WTC11 (cell line): ENCODE data around the gene PHF12. TPM values are rescaled to one million over a fixed set of nuclear protein-coding genes. Genes with fewer than 3 reads are reported as not detected.

ENCODE experiments used
- ATAC-seq: fragments of 200-7000 bp; cut with Tn5 transposase; 2 replicates; pipeline ENCODE4 v1.10.0; 2021; ENCODE audit warnings: mild to moderate bottlenecking, moderate library complexity
- CTCF ChIA-PET: fragments of 300-600 bp; sonication (Branson Sonifier 250); formaldehyde crosslinking; loops from one replicate; lab custom pipeline; 2021; ENCODE audit warnings: antibody characterized with exemption; lab: Charles Lee
- POLR2A ChIA-PET: fragments of 350-600 bp; sonication (Branson Sonifier 250); formaldehyde crosslinking; loops from one replicate; lab custom pipeline; 2021; ENCODE audit warnings: antibody characterized with exemption; lab: Charles Lee
- DNase-seq: peaks from one replicate; pipeline ENCODE4 v3.0.0; 2021; ENCODE audit warnings: low spot score
- H3K27ac Mint-ChIP-seq: 2 replicates; pipeline ENCODE4 v1.8.0; 2021; ENCODE audit warnings: mixed read lengths
- H3K27me3 Mint-ChIP-seq: 2 replicates; pipeline ENCODE4 v1.8.0; 2021; ENCODE audit warnings: low read depth, mild to moderate bottlenecking, moderate library complexity, mixed read lengths
- H3K36me3 Mint-ChIP-seq: 2 replicates; pipeline ENCODE4 v1.8.0; 2021; ENCODE audit warnings: mixed read lengths
- H3K4me1 Mint-ChIP-seq: 2 replicates; pipeline ENCODE4 v1.8.0; 2022; ENCODE audit warnings: mixed read lengths
- H3K4me3 Mint-ChIP-seq: 2 replicates; pipeline ENCODE4 v1.8.0; 2021; ENCODE audit warnings: mild to moderate bottlenecking, moderate library complexity, mixed read lengths
- H3K9me3 Mint-ChIP-seq: 2 replicates; pipeline ENCODE4 v1.8.0; 2021; ENCODE audit warnings: mixed read lengths
- CBFB ChIP-seq: sonication (generic); formaldehyde crosslinking; IDR thresholded peaks from 2 replicates; pipeline ENCODE4 v1.8.1; 2022; ENCODE audit warnings: mild to moderate bottlenecking, low read depth, missing genetic modification reagents
- GABPB1 ChIP-seq: sonication (generic); formaldehyde crosslinking; IDR thresholded peaks from 2 replicates; pipeline ENCODE4 v1.8.1; 2023; ENCODE audit warnings: mild to moderate bottlenecking, missing genetic modification reagents
- HMGA2 ChIP-seq: fragments of 250-450 bp; sonication (Bioruptor Pico); IDR thresholded peaks from 2 replicates; pipeline ENCODE4 v1.4.0; 2021; ENCODE audit warnings: mild to moderate bottlenecking, moderate library complexity
- IRF2 ChIP-seq: sonication (generic); formaldehyde crosslinking; IDR thresholded peaks from 2 replicates; pipeline ENCODE4 v1.8.0; 2022; ENCODE audit warnings: low read depth, missing genetic modification reagents, borderline replicate concordance
- MXD4 ChIP-seq: fragments of 250-450 bp; sonication (Bioruptor Pico); IDR thresholded peaks from 2 replicates; pipeline ENCODE4 v1.8.0; 2021; ENCODE audit warnings: mild to moderate bottlenecking, moderate library complexity, borderline replicate concordance
- NR3C1 ChIP-seq: sonication (generic); formaldehyde crosslinking; conservative IDR thresholded peaks from 2 replicates; pipeline ENCODE4 v1.8.1; 2023; ENCODE audit warnings: low read depth, mild to moderate bottlenecking, missing genetic modification reagents
- SMAD4 ChIP-seq: sonication (generic); formaldehyde crosslinking; IDR thresholded peaks from 2 replicates; pipeline ENCODE4 v1.8.0; 2022; ENCODE audit warnings: mild to moderate bottlenecking, missing genetic modification reagents
- TCF7 ChIP-seq: sonication (generic); formaldehyde crosslinking; IDR thresholded peaks from 2 replicates; pipeline ENCODE4 v1.8.0; 2022; ENCODE audit warnings: mild to moderate bottlenecking, low read depth, missing genetic modification reagents, moderate library complexity
- TP53 ChIP-seq: sonication (generic); formaldehyde crosslinking; IDR thresholded peaks from 2 replicates; pipeline ENCODE4 v1.8.1; 2023; ENCODE audit warnings: mild to moderate bottlenecking, missing genetic modification reagents
- ZNF396 ChIP-seq: fragments of 250-450 bp; sonication (Bioruptor Pico); IDR thresholded peaks from 2 replicates; pipeline ENCODE4 v1.8.0; 2021; ENCODE audit warnings: mild to moderate bottlenecking, moderate library complexity, borderline replicate concordance
- ZNF423 ChIP-seq: fragments of 250-450 bp; sonication (Bioruptor Pico); IDR thresholded peaks from 2 replicates; pipeline ENCODE4 v2.1.2; 2022; ENCODE audit warnings: mild to moderate bottlenecking, moderate library complexity
- total RNA-seq: library from RNA; stranded (reverse); gene quantifications from 3 replicates; pipeline ENCODE4 v1.2.3, GENCODE V29; 2021
- TF ChIP-seq, protein P1 (sequence below): sonication (generic); formaldehyde crosslinking; IDR thresholded peaks from 2 replicates; pipeline ENCODE4 v1.8.1; 2023; ENCODE audit warnings: mild to moderate bottlenecking, missing genetic modification reagents, moderate library complexity
- TF ChIP-seq, protein P2 (sequence below): sonication (generic); formaldehyde crosslinking; IDR thresholded peaks from 2 replicates; pipeline ENCODE4 v1.8.1; 2022; ENCODE audit warnings: low read depth, missing genetic modification reagents, borderline replicate concordance
- TF ChIP-seq, protein P3 (sequence below): sonication (generic); formaldehyde crosslinking; IDR thresholded peaks from 2 replicates; pipeline ENCODE4 v1.8.1; 2022; ENCODE audit warnings: mild to moderate bottlenecking, missing genetic modification reagents, moderate library complexity, borderline replicate concordance
- TF ChIP-seq, protein P4 (sequence below): sonication (generic); formaldehyde crosslinking; IDR thresholded peaks from 2 replicates; pipeline ENCODE4 v1.8.0; 2023; ENCODE audit warnings: mild to moderate bottlenecking, missing genetic modification reagents
- TF ChIP-seq, protein P5 (sequence below): sonication (generic); formaldehyde crosslinking; IDR thresholded peaks from 2 replicates; pipeline ENCODE4 v1.8.1; 2023; ENCODE audit warnings: mild to moderate bottlenecking, missing genetic modification reagents
- TF ChIP-seq, protein P6 (sequence below): sonication (generic); formaldehyde crosslinking; IDR thresholded peaks from 2 replicates; pipeline ENCODE4 v1.8.0; 2023; ENCODE audit warnings: missing genetic modification reagents, mild to moderate bottlenecking, borderline replicate concordance
- TF ChIP-seq, protein P7 (sequence below): fragments of 250-450 bp; sonication (Bioruptor Pico); conservative IDR thresholded peaks from 2 replicates; pipeline ENCODE4 v1.9.0; 2021; ENCODE audit warnings: mild to moderate bottlenecking
- TF ChIP-seq, protein P8 (sequence below): sonication (generic); formaldehyde crosslinking; conservative IDR thresholded peaks from 2 replicates; pipeline ENCODE4 v1.8.1; 2022; ENCODE audit warnings: mild to moderate bottlenecking, missing genetic modification reagents

The PHF12 gene
- total RNA-seq, 1 experiment from 2014 or later, result 69.8 TPM

DNA sequence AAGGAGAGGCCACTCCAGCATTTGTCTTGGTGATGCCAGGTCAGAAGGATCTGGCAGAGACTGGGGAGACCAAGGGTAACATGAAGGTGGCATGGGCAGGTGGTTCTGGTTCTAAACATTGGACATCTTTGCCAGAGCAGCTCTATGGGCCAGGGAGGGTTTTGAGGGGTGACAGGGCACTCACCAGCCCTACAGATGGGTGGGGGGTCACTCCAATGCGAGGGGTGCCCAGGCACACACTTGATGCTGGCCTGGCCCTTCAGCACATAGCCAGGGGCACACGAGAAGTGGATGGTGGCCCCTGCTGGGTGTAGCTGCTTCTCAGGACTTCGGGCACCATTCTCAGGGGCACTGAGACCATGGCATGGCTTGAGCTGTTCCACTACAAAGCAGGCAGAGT, 5.5 kb upstream of the PHF12 start:
- Mint-ChIP-seq H3K4me1 (peaks cover 13% of the 10 kb centered on the region), H3K9me3 (no peaks in the 10 kb centered on the region), H3K4me3 (no peak overlapping the region), H3K27ac (peak overlapping the region; percentile 50; the same call in 1 of the 2 replicates), H3K36me3 (no peaks in the 10 kb centered on the region), H3K27me3 (no peaks in the 10 kb centered on the region)
- ChIA-PET CTCF (interaction anchor here (0.8 to 15.6 kb wide), 6 partner anchors 8 to 230 kb away, joined by 3 to 762 read pairs (median 8); partner anchors contain the start of gene TLCD1), POLR2A (no interaction called here)
- TF ChIP-seq CBFB (no peak), ZNF396 (no peak), GABPB1 (no peak), ZNF423 (no peak), TP53 (CRISPR knock-in tag) (no peak)
- TF ChIP-seq, protein P1, sequence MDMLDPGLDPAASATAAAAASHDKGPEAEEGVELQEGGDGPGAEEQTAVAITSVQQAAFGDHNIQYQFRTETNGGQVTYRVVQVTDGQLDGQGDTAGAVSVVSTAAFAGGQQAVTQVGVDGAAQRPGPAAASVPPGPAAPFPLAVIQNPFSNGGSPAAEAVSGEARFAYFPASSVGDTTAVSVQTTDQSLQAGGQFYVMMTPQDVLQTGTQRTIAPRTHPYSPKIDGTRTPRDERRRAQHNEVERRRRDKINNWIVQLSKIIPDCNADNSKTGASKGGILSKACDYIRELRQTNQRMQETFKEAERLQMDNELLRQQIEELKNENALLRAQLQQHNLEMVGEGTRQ (CRISPR knock-in tag), result no peak
- TF ChIP-seq, protein P2, sequence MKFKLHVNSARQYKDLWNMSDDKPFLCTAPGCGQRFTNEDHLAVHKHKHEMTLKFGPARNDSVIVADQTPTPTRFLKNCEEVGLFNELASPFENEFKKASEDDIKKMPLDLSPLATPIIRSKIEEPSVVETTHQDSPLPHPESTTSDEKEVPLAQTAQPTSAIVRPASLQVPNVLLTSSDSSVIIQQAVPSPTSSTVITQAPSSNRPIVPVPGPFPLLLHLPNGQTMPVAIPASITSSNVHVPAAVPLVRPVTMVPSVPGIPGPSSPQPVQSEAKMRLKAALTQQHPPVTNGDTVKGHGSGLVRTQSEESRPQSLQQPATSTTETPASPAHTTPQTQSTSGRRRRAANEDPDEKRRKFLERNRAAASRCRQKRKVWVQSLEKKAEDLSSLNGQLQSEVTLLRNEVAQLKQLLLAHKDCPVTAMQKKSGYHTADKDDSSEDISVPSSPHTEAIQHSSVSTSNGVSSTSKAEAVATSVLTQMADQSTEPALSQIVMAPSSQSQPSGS, result no peak
- TF ChIP-seq, protein P3, sequence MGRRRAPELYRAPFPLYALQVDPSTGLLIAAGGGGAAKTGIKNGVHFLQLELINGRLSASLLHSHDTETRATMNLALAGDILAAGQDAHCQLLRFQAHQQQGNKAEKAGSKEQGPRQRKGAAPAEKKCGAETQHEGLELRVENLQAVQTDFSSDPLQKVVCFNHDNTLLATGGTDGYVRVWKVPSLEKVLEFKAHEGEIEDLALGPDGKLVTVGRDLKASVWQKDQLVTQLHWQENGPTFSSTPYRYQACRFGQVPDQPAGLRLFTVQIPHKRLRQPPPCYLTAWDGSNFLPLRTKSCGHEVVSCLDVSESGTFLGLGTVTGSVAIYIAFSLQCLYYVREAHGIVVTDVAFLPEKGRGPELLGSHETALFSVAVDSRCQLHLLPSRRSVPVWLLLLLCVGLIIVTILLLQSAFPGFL, result no peak
- TF ChIP-seq, protein P4, sequence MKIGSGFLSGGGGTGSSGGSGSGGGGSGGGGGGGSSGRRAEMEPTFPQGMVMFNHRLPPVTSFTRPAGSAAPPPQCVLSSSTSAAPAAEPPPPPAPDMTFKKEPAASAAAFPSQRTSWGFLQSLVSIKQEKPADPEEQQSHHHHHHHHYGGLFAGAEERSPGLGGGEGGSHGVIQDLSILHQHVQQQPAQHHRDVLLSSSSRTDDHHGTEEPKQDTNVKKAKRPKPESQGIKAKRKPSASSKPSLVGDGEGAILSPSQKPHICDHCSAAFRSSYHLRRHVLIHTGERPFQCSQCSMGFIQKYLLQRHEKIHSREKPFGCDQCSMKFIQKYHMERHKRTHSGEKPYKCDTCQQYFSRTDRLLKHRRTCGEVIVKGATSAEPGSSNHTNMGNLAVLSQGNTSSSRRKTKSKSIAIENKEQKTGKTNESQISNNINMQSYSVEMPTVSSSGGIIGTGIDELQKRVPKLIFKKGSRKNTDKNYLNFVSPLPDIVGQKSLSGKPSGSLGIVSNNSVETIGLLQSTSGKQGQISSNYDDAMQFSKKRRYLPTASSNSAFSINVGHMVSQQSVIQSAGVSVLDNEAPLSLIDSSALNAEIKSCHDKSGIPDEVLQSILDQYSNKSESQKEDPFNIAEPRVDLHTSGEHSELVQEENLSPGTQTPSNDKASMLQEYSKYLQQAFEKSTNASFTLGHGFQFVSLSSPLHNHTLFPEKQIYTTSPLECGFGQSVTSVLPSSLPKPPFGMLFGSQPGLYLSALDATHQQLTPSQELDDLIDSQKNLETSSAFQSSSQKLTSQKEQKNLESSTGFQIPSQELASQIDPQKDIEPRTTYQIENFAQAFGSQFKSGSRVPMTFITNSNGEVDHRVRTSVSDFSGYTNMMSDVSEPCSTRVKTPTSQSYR (CRISPR knock-in tag), result no peak
- TF ChIP-seq, protein P5, sequence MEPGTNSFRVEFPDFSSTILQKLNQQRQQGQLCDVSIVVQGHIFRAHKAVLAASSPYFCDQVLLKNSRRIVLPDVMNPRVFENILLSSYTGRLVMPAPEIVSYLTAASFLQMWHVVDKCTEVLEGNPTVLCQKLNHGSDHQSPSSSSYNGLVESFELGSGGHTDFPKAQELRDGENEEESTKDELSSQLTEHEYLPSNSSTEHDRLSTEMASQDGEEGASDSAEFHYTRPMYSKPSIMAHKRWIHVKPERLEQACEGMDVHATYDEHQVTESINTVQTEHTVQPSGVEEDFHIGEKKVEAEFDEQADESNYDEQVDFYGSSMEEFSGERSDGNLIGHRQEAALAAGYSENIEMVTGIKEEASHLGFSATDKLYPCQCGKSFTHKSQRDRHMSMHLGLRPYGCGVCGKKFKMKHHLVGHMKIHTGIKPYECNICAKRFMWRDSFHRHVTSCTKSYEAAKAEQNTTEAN, result no peak
- ATAC-seq (no peak), DNase-seq (peak; percentile 8)

DNA sequence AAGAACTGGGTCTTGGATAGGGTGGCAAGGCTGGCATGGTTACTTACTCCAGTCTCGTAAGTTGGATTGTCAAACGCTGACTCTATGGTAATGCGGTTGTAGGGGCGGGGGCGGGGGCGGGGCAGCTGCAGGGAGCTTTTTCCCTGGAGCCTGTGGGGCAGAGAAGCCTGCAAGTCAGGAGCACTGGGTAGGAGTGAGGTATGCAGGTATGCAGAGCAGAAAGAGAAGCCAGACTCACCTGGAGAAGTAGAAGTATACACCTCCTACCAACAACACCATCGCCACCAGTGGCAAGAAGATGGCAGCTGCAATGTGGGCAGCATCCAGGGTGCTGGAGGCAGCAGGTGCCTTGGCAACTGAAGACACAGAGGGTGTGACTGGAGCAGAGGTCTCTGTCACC, 4.8 kb upstream of the PHF12 start:
- H3K9me3 Mint-ChIP-seq, result no peaks in the 10 kb centered on the region
- H3K27ac Mint-ChIP-seq, result no peak overlapping the region
- CTCF ChIA-PET, result interaction anchor here (0.9 to 15.6 kb wide), 7 partner anchors 9 to 229 kb away, joined by 3 to 762 read pairs (median 3); partner anchors contain the start of gene TLCD1
- ATAC-seq (no peak), DNase-seq (peak; percentile 18)
- H3K27me3 Mint-ChIP-seq, result no peaks in the 10 kb centered on the region
- peaks cover 13% of the 10 kb centered on the region for H3K4me1 Mint-ChIP-seq
- no peak overlapping the region for H3K4me3 Mint-ChIP-seq
- POLR2A ChIA-PET, result interaction anchor here (0.5 kb wide), 1 partner anchor 168 kb away, joined by 3 read pairs; no protein-coding TSS in a partner anchor
- no peaks in the 10 kb centered on the region for H3K36me3 Mint-ChIP-seq
- TF ChIP-seq MXD4 (CRISPR knock-in tag), result no peak
- no peak for TF ChIP-seq HMGA2 (CRISPR knock-in tag)
- no peak for TF ChIP-seq SMAD4 (CRISPR knock-in tag)
- TF ChIP-seq, protein P1 (CRISPR knock-in tag), result no peak
- no peak for TF ChIP-seq TCF7 (CRISPR knock-in tag)
- TF ChIP-seq, protein P6, sequence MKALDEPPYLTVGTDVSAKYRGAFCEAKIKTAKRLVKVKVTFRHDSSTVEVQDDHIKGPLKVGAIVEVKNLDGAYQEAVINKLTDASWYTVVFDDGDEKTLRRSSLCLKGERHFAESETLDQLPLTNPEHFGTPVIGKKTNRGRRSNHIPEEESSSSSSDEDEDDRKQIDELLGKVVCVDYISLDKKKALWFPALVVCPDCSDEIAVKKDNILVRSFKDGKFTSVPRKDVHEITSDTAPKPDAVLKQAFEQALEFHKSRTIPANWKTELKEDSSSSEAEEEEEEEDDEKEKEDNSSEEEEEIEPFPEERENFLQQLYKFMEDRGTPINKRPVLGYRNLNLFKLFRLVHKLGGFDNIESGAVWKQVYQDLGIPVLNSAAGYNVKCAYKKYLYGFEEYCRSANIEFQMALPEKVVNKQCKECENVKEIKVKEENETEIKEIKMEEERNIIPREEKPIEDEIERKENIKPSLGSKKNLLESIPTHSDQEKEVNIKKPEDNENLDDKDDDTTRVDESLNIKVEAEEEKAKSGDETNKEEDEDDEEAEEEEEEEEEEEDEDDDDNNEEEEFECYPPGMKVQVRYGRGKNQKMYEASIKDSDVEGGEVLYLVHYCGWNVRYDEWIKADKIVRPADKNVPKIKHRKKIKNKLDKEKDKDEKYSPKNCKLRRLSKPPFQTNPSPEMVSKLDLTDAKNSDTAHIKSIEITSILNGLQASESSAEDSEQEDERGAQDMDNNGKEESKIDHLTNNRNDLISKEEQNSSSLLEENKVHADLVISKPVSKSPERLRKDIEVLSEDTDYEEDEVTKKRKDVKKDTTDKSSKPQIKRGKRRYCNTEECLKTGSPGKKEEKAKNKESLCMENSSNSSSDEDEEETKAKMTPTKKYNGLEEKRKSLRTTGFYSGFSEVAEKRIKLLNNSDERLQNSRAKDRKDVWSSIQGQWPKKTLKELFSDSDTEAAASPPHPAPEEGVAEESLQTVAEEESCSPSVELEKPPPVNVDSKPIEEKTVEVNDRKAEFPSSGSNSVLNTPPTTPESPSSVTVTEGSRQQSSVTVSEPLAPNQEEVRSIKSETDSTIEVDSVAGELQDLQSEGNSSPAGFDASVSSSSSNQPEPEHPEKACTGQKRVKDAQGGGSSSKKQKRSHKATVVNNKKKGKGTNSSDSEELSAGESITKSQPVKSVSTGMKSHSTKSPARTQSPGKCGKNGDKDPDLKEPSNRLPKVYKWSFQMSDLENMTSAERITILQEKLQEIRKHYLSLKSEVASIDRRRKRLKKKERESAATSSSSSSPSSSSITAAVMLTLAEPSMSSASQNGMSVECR, result no peak
- no peak for TF ChIP-seq NR3C1
- TF ChIP-seq, protein P7, sequence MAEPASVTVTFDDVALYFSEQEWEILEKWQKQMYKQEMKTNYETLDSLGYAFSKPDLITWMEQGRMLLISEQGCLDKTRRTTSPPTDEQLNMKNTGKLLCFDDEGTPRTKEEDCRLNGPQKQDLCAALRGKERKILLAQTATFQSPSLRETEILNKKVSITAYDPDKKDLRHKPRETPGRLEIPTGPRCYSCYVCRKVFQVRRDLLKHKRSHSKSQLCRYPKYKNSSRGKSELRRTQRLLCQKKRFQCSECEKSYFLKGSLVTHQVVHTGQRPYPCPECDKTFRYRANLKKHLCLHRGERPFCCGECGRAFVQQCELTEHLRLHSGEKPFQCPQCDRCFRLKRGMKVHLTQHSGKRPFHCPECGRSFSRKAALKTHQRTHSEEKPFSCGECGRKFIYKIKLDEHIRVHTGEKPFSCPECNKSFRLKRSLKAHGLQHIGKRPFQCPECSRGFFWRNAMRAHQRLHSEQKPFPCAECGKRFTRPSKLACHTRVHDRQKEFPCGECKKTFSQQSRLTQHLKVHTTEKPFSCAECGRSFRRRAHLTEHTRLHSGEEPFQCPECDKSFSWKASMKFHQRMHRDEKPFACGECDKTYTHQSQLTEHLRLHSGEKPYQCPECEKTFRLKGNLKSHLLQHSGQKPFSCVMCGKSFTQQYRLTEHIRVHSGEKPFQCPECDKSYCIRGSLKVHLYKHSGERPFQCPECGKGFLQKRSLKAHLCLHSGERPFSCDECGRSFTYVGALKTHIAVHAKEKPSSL (CRISPR knock-in tag), result no peak
- TF ChIP-seq, protein P8, sequence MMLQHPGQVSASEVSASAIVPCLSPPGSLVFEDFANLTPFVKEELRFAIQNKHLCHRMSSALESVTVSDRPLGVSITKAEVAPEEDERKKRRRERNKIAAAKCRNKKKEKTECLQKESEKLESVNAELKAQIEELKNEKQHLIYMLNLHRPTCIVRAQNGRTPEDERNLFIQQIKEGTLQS, result no peak
- TF ChIP-seq IRF2 (CRISPR knock-in tag), result no peak
